ENCODE measurements around the gene TMEM229B.

Gene TMEM229B

GRCh38 chr14:67487937-67488893 is at the start of gene TMEM229B:
Gene TMEM229B (minus strand): TSS chr14:67488721. CDS start chr14:67473923, 14,798 bp downstream.
- DNase-seq (ENCODE audit: low spot score in 2 of 2), result no peak
- Histone ChIP-seq H3K4me1 (no peaks in the 10 kb centered on the region), H3K27me3 (ENCODE audit: low read depth) (no peaks in the 10 kb centered on the region), H3K4me3 (no peak within 1 kb of the TSS), H3K9me3 (peaks cover under 1% of the 10 kb centered on the region; the same call in 1 of the 2 replicates), H3K36me3 (replicated peaks) (no peaks in the 10 kb centered on the region)
- in situ Hi-C loops (cut with MboI; ENCODE audit: low sequenced_read_pairs), result no loop called here

GRCh38 chr14:67537736-67538135 is 49.2 kb upstream of the TMEM229B start:
- no peaks in the 10 kb centered on the region for H3K27me3 ChIP-seq (ENCODE audit: low read depth)
- in situ Hi-C loops (cut with MboI; ENCODE audit: low sequenced_read_pairs), result no loop called here

GRCh38 chr14:67536087-67536486 is 47.6 kb upstream of the TMEM229B start:
- in situ Hi-C loops (cut with MboI; ENCODE audit: low sequenced_read_pairs), result no loop called here
- H3K4me3 ChIP-seq, result no peak overlapping the region
- no peak for DNase-seq (ENCODE audit: low spot score in 2 of 2)
- no peaks in the 10 kb centered on the region for H3K9me3 ChIP-seq
- H3K4me1 ChIP-seq, result peaks cover 17% of the 10 kb centered on the region
- H3K36me3 ChIP-seq (replicated peaks), result no peaks in the 10 kb centered on the region
- no peaks in the 10 kb centered on the region for H3K27me3 ChIP-seq (ENCODE audit: low read depth)

More at GRCh38 chr14:67537736-67538135, 49.2 kb upstream of the TMEM229B start:
- Histone ChIP-seq H3K36me3 (replicated peaks) (no peaks in the 10 kb centered on the region), H3K4me1 (peaks cover 23% of the 10 kb centered on the region), H3K9me3 (no peaks in the 10 kb centered on the region), H3K4me3 (no peak overlapping the region)
- no peak for DNase-seq (ENCODE audit: low spot score in 2 of 2)

DNA sequence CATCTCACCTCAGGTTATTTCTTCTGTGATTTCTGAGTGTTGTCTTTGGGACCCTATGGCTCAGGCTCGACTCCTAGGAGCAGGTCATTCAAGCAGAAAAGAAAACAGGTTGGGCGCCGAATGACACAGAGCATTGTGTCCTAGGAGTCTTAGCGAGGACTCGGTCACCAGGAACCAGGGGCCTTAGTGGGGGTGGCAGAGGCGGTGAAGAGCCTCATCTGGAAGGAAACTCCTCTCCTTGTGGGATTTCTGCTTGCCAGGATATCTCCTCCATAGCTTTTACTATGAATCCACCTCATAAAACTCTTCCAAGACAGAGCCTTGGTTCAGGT is 45.2 kb upstream of the TMEM229B start:
- H3K4me3 ChIP-seq, result peak overlapping the region; percentile 56
- DNase-seq (ENCODE audit: low spot score in 2 of 2), result peak; percentile 30 to 64
- peaks cover 5% of the 10 kb centered on the region for H3K4me1 ChIP-seq
- H3K27me3 ChIP-seq (ENCODE audit: low read depth), result no peaks in the 10 kb centered on the region
- H3K9me3 ChIP-seq, result no peaks in the 10 kb centered on the region
- H3K36me3 ChIP-seq (replicated peaks), result no peaks in the 10 kb centered on the region
- in situ Hi-C loops (cut with MboI; ENCODE audit: low sequenced_read_pairs), result no loop called here

- Histone ChIP-seq H3K9me3 (no peaks in the 10 kb centered on the region), H3K4me1 (peaks cover 4% of the 10 kb centered on the region), H3K27me3 (ENCODE audit: low read depth) (no peaks in the 10 kb centered on the region), H3K36me3 (replicated peaks) (no peaks in the 10 kb centered on the region), H3K4me3 (peak within 1 kb of the TSS; percentile 56)
- DNase-seq (ENCODE audit: low spot score in 2 of 2), result peak; percentile 76 to 85
- in situ Hi-C loops (cut with MboI; ENCODE audit: low sequenced_read_pairs), result no loop called here
Observed at GRCh38 chr14:67532998-67533753, 44.7 kb upstream of the TMEM229B start, which contains the start of gene PLEKHH1. Gene PLEKHH1 (plus strand): TSS chr14:67533290. CDS start chr14:67541868, 8,578 bp downstream.

DNA sequence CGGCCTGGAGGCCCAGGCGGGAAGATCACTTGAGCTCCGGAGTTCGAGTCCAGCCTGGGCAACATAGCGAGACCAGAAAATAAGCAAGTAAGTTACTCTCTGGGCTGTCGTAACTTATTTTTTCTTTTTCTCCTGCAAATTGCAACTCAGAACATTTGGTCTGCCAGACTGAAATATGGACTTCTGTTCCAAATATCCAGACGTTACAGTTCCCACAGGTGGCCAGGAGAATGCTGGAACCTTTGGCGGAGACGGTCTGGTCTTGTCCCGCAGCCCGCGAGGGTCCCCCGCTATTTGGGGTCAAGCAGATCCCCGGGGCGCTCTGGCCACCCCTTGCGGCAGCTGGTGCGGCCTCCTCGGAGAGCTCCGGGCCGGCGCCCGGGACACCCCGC is 44.1 kb upstream of the TMEM229B start:
- in situ Hi-C loops (cut with MboI; ENCODE audit: low sequenced_read_pairs), result no loop called here
- DNase-seq (ENCODE audit: low spot score in 2 of 2), result no peak

GRCh38 chr14:67529947-67530935 is 41.7 kb upstream of the TMEM229B start:
- no peaks in the 10 kb centered on the region for H3K9me3 ChIP-seq
- H3K4me1 ChIP-seq, result peaks cover 4% of the 10 kb centered on the region
- no peak overlapping the region for H3K4me3 ChIP-seq
- H3K36me3 ChIP-seq (replicated peaks), result no peaks in the 10 kb centered on the region
- no peak for DNase-seq (ENCODE audit: low spot score in 2 of 2)
- H3K27me3 ChIP-seq (ENCODE audit: low read depth), result no peaks in the 10 kb centered on the region
- in situ Hi-C loops (cut with MboI; ENCODE audit: low sequenced_read_pairs), result no loop called here

More for the DNA sequence above, 44.1 kb upstream of the TMEM229B start:
- H3K27me3 ChIP-seq (ENCODE audit: low read depth), result no peaks in the 10 kb centered on the region
- H3K36me3 ChIP-seq (replicated peaks), result no peaks in the 10 kb centered on the region
- H3K9me3 ChIP-seq, result no peaks in the 10 kb centered on the region
- peak overlapping the region; percentile 56 for H3K4me3 ChIP-seq
- H3K4me1 ChIP-seq, result peaks cover 4% of the 10 kb centered on the region

- H3K36me3 ChIP-seq (replicated peaks), result no peaks in the 10 kb centered on the region
- H3K9me3 ChIP-seq, result no peaks in the 10 kb centered on the region
- in situ Hi-C loops (cut with MboI; ENCODE audit: low sequenced_read_pairs), result no loop called here
- H3K27me3 ChIP-seq (ENCODE audit: low read depth), result no peaks in the 10 kb centered on the region
- DNase-seq (ENCODE audit: low spot score in 2 of 2), result no peak
- H3K4me3 ChIP-seq, result no peak overlapping the region
- peaks cover 11% of the 10 kb centered on the region for H3K4me1 ChIP-seq
Observed at GRCh38 chr14:67528276-67528675, 39.8 kb upstream of the TMEM229B start.

DNA sequence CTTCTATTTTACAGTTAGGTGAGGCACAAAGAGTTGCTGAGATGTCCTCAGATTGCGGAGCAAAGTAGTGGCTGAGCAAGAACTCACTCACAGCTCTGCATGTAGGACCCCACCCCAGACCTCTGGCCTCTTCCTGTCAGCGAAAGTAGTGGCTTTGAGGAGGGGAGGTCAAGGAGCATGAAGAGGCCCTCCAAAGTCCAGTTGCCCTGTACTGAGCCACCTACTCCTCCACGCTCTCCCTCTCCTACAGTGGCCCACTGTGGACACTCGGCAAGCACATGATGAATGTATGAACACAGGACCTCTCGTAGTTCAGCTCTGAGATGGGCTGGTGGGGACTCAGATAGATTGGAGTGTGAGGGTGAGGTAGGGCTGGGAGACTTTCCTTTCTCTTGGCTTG is 39.2 kb upstream of the TMEM229B start:
- Histone ChIP-seq H3K9me3 (no peaks in the 10 kb centered on the region), H3K36me3 (replicated peaks) (no peaks in the 10 kb centered on the region), H3K4me1 (peaks cover 11% of the 10 kb centered on the region), H3K4me3 (no peak overlapping the region), H3K27me3 (ENCODE audit: low read depth) (no peaks in the 10 kb centered on the region)
- no peak for DNase-seq (ENCODE audit: low spot score in 2 of 2)
- in situ Hi-C loops (cut with MboI; ENCODE audit: low sequenced_read_pairs), result no loop called here

GRCh38 chr14:67526676-67527459 is 38.3 kb upstream of the TMEM229B start:
- in situ Hi-C loops (cut with MboI; ENCODE audit: low sequenced_read_pairs), result no loop called here
- Histone ChIP-seq H3K9me3 (no peaks in the 10 kb centered on the region), H3K27me3 (ENCODE audit: low read depth) (no peaks in the 10 kb centered on the region), H3K4me1 (peaks cover 11% of the 10 kb centered on the region), H3K36me3 (replicated peaks) (no peaks in the 10 kb centered on the region), H3K4me3 (no peak overlapping the region)
- peak; percentile 49 to 71 for DNase-seq (ENCODE audit: low spot score in 2 of 2)

DNA sequence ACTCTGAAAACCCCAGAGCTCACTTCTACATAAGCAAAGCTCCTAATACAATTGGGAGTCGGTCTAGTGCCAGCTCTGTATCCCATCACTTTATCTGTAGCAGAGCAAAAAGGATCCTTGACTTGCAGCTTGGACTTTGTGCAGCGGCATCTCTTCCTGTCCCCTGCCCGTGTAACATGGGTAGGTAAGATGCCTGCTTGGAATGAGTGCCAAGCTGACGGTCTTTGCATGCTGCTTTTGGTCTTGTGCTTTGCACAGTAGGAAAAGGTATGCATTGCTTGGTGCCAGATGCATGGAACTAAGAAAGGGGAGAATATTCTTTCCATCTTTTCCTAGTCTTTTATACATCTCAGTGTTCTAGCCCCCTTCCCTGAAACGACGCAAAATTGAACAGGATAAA is 37.7 kb upstream of the TMEM229B start:
- peaks cover 11% of the 10 kb centered on the region for H3K4me1 ChIP-seq
- in situ Hi-C loops (cut with MboI; ENCODE audit: low sequenced_read_pairs), result no loop called here

GRCh38 chr14:67525389-67525788 is 36.9 kb upstream of the TMEM229B start:
- Histone ChIP-seq H3K9me3 (no peaks in the 10 kb centered on the region), H3K4me1 (peaks cover 11% of the 10 kb centered on the region), H3K27me3 (ENCODE audit: low read depth) (peaks cover 6% of the 10 kb centered on the region; the same call in 1 of the 2 replicates), H3K36me3 (replicated peaks) (no peaks in the 10 kb centered on the region), H3K4me3 (no peak overlapping the region)
- in situ Hi-C loops (cut with MboI; ENCODE audit: low sequenced_read_pairs), result no loop called here
- no peak for DNase-seq (ENCODE audit: low spot score in 2 of 2)

More for the DNA sequence above, 37.7 kb upstream of the TMEM229B start:
- peaks cover 5% of the 10 kb centered on the region; the same call in 1 of the 2 replicates for H3K27me3 ChIP-seq (ENCODE audit: low read depth)
- DNase-seq (ENCODE audit: low spot score in 2 of 2), result no peak
- no peaks in the 10 kb centered on the region for H3K9me3 ChIP-seq
- H3K4me3 ChIP-seq, result no peak overlapping the region
- no peaks in the 10 kb centered on the region for H3K36me3 ChIP-seq (replicated peaks)
